Measurements from ENCODE around the gene HNRNPU. TPM values are rescaled to one million over a fixed set of nuclear protein-coding genes. Genes with fewer than 3 reads are reported as not detected.

The HNRNPU gene
- total RNA-seq, 1 experiment from 2014 or later, result 536 TPM

GRCh38 chr1:244865820-244866219 lies 1.5 kb upstream of the HNRNPU start:
- ChIA-PET POLR2A (interaction anchor here (1.0 to 5.4 kb wide), 2 partner anchors 30 to 104 kb away, joined by 7 to 37 read pairs; partner anchors contain the start of gene COX20), CTCF (interaction anchor here (1.0 to 5.5 kb wide), 3 partner anchors 16 to 177 kb away, joined by 3 to 37 read pairs (median 7); no protein-coding TSS in a partner anchor)
- Mint-ChIP-seq H3K27ac (peak overlapping the region; percentile 99; the same call in 1 of the 2 replicates), H3K36me3 (peaks cover 23% of the 10 kb centered on the region), H3K27me3 (ENCODE audit: low read depth) (no peaks in the 10 kb centered on the region), H3K4me3 (peak overlapping the region; percentile 87), H3K4me1 (peaks cover 37% of the 10 kb centered on the region), H3K9me3 (no peaks in the 10 kb centered on the region)
- DNase-seq (ENCODE audit: low spot score) (no peak), ATAC-seq (no peak)
- TF ChIP-seq EMX1 (CRISPR knock-in tag; IDR thresholded peaks at IDR 0.05) (no peak), FOXP1 (CRISPR knock-in tag; IDR thresholded peaks at IDR 0.05; ENCODE audit: borderline replicate concordance) (no peak), HMGA2 (CRISPR knock-in tag; IDR thresholded peaks at IDR 0.05) (no peak), SP1 (CRISPR knock-in tag; conservative IDR thresholded peaks at IDR 0.05) (no peak), FOXP4 (CRISPR knock-in tag; IDR thresholded peaks at IDR 0.05) (no peak), FOXJ3 (CRISPR knock-in tag; IDR thresholded peaks at IDR 0.05; ENCODE audit: borderline replicate concordance) (no peak), ZNF396 (CRISPR knock-in tag; IDR thresholded peaks at IDR 0.05; ENCODE audit: borderline replicate concordance) (no peak), SMAD4 (CRISPR knock-in tag; IDR thresholded peaks at IDR 0.05) (no peak), ETV6 (CRISPR knock-in tag; IDR thresholded peaks at IDR 0.05) (no peak)

GRCh38 chr1:244865028-244865371 lies 657 bp upstream of the HNRNPU start:
- DNase-seq (ENCODE audit: low spot score) (peak; percentile 34), ATAC-seq (peak; percentile 11; the same call in 1 of the 2 replicates)
- TF ChIP-seq ELF4 (CRISPR knock-in tag; IDR thresholded peaks at IDR 0.05; ENCODE audit: low read depth) (no peak), AFF4 (CRISPR knock-in tag; IDR thresholded peaks at IDR 0.05; ENCODE audit: borderline replicate concordance) (no peak), FOXP1 (CRISPR knock-in tag; IDR thresholded peaks at IDR 0.05; ENCODE audit: borderline replicate concordance) (no peak), RELA (CRISPR knock-in tag; IDR thresholded peaks at IDR 0.05; ENCODE audit: borderline replicate concordance) (no peak), ZNF138 (CRISPR knock-in tag; conservative IDR thresholded peaks at IDR 0.05) (no peak), E2F5 (CRISPR knock-in tag; IDR thresholded peaks at IDR 0.05) (no peak), SP1 (CRISPR knock-in tag; conservative IDR thresholded peaks at IDR 0.05) (no peak), ZMAT4 (CRISPR knock-in tag; IDR thresholded peaks at IDR 0.05) (no peak), PREB (CRISPR knock-in tag; IDR thresholded peaks at IDR 0.05; ENCODE audit: borderline replicate concordance) (no peak), ERG (CRISPR knock-in tag; IDR thresholded peaks at IDR 0.05) (no peak), FOXJ3 (CRISPR knock-in tag; IDR thresholded peaks at IDR 0.05; ENCODE audit: borderline replicate concordance) (no peak), TCF7 (CRISPR knock-in tag; IDR thresholded peaks at IDR 0.05; ENCODE audit: low read depth) (no peak)
- Mint-ChIP-seq H3K36me3 (peaks cover 31% of the 10 kb centered on the region), H3K27ac (peak overlapping the region; percentile 99), H3K9me3 (no peaks in the 10 kb centered on the region), H3K4me3 (peak overlapping the region; percentile 87), H3K4me1 (peaks cover 45% of the 10 kb centered on the region), H3K27me3 (ENCODE audit: low read depth) (no peaks in the 10 kb centered on the region)
- CTCF ChIA-PET, result interaction anchor here (0.6 to 5.5 kb wide), 6 partner anchors 17 to 177 kb away, joined by 3 to 37 read pairs (median 4); no protein-coding TSS in a partner anchor
- POLR2A ChIA-PET, result interaction anchor here (0.6 to 5.4 kb wide), 5 partner anchors 29 to 217 kb away, joined by 3 to 37 read pairs (median 6); partner anchors contain the start of gene COX20

Measured in WTC11 (cell line).